GM19043 (cell line): ENCODE results near the gene TPK1.
A peak's percentile ranks its signal among the peaks of the same experiment; 100 is the strongest.
"Not testable (repeated sequence)": the region's sequence is repeated elsewhere in the genome, so short reads cannot be mapped to it uniquely, and the experiment has no call there.

ENCODE experiments used
- ATAC-seq: cut with Tn5 transposase; IDR thresholded peaks from one replicate; pipeline ENCODE4 v1.9.1; 2021; ENCODE audit warnings: low read depth; ENCODE audit not compliant: unreplicated experiment

The TPK1 gene

GRCh38 chr7:144729226-144729625 is 106.6 kb downstream of the TPK1 start:
- no peak for ATAC-seq

- ATAC-seq: no peak
Observed at GRCh38 chr7:144728551-144728950, 107.3 kb downstream of the TPK1 start.

GRCh38 chr7:144726840-144727239 is 109.0 kb downstream of the TPK1 start:
- ATAC-seq: not testable (repeated sequence)

- ATAC-seq: peak; percentile 100
Observed at GRCh38 chr7:144725070-144725469, 110.8 kb downstream of the TPK1 start.

- no peak for ATAC-seq
Observed at GRCh38 chr7:144723301-144723700, 112.6 kb downstream of the TPK1 start.

GRCh38 chr7:144720710-144721109 is 115.1 kb downstream of the TPK1 start:
- ATAC-seq: no peak

- no peak for ATAC-seq
Observed at GRCh38 chr7:144720149-144720548, 115.7 kb downstream of the TPK1 start.

- ATAC-seq: no peak
Observed at GRCh38 chr7:144717720-144718119, 118.1 kb downstream of the TPK1 start.

GRCh38 chr7:144713850-144714249 is 122.0 kb downstream of the TPK1 start:
- ATAC-seq: peak; percentile 46

DNA sequence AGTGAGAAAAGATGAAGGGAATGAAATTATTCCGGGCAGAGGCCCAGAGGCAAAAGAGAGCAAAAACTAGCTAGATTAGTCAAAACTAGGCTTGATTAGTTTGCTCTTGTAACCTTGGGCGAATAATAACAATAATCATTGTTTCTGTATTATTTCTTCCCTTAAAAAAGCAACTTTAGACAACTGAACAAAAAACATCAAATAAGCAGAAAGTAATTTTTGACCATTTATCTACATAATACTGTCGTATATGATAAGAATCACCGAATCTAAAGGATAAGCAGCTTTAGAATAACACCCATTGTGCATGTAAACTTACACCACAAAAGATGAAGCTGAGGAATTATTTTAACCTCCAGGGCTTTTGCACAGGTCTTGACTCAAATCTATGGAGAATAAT is 125.1 kb downstream of the TPK1 start:
- ATAC-seq: no peak

DNA sequence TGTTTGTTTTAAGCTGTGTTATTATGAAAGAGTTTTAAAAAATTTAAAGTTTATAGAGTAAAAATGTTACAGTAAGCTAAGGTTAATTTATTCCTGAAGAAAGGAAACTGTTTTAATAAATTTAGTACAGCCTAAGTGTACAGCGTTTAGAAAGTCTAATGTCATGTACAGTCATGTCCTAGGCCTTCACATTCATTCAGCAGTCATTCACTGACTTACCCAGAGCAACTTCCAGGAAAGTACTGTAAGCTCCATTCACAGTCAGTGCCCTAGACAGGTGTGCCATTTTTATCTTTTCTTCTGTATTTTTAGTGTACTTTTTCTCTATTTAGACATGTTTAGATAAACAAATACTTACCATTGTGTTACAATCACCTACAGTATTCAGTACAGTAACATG is 126.8 kb downstream of the TPK1 start:
- ATAC-seq: no peak

- ATAC-seq: no peak
Observed at GRCh38 chr7:144691240-144691639, 144.6 kb downstream of the TPK1 start.

DNA sequence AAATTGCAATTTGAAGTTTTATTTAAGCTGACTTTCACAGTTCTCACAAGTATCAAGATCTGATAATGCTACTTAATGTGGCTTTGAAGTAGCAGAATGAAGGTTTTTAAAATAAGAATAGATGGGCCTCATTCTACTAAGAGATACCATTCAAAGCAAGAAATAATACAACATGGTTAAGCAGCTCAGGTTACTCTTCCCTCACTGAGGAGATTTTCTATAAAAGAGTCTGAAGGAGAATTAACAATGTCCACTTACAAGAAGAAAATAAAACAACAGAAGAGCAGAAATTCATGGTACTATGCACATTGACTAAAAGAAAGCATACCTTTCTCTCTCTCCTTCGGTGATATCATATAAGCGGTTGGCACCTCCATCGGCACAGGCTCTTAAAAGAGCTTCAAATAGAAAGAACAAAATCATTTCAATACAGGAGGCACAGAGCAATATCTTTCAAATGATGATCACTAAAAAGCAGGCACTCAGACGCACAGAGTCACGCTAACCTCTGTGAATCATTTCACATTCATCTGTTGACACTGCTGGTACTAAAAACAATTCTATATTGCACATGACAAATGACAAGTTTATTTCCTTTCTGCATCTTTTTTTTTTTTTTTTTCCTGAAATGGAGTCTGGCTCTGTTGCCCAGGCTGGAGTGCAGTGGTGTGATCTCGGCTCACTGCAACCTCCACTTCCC is 153.1 kb downstream of the TPK1 start:
- no peak for ATAC-seq

- no peak for ATAC-seq
Observed at GRCh38 chr7:144676492-144676891, 159.4 kb downstream of the TPK1 start.

DNA sequence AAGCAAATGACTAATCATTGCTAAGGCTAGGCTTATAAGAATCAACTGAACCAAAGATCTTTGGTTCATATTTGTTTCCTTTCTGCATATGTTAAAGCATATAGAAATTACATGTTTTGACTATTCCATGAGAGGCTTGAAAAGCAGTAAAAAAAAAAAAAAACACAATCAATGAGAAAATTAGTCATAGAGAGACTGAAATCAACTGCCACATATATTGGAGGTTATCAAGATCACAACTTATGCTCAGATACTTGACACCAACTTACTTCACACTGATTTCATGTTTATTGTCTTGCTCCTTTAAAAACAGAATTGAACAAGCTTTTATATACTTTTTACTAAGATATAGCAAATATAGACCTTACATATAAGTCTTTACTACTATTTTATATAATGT is 161.3 kb downstream of the TPK1 start:
- ATAC-seq: no peak

DNA sequence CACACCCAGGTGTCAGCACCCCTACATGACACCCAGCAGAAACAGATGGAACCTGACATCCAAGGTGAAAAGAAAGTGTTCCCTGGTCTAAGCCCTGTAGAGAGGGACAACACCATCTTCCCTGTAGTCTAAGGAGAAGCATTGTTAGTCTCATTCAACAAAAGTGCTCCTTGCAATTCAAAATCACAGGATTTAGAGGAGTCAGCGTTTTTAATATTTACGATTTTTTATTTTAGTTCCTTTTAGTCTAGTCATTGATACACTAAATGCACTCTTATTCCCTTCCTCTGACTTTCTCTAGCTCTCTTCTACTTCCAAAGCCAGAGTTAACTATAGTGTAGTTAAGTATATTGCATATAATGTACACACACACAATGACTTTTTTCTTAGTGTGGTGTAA is 163.0 kb downstream of the TPK1 start:
- no peak for ATAC-seq

DNA sequence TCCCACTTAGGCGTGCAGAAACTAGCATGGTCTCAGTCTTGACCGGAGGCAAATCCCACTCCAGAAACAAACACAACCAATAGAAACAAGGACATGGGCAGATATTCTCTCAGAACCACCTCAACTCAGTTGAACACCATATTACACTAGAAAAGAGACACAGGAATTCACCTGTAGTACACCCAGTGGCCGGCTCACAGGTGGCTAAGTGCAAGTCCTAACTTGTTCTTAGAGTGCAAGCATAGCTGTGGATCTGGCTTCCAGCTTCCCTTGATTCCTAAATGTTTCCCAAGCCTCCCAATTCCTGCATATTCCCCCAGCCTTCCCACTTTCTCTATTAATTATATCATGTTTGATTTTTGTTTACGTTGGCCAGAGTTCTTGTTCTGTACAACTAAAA is 164.4 kb downstream of the TPK1 start:
- ATAC-seq: no peak

DNA sequence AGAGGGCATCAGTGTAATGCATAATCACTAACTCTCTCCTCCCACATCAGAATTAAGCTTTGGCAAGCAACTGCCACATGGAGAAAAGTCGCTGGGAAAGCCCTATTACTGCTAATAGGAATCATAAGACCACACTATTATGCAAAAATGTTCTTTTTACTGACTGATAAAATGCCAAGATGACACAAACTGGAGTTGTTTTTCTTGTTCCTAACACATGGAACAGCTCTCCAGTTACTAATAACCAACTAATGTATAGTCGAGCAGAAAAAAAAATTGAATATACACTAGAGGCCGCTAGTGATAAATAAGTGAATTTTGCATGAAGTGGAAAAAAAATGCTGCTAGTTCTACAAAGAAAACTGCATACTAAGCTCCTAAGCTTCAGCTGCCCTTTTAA is 165.6 kb downstream of the TPK1 start:
- ATAC-seq: no peak

DNA sequence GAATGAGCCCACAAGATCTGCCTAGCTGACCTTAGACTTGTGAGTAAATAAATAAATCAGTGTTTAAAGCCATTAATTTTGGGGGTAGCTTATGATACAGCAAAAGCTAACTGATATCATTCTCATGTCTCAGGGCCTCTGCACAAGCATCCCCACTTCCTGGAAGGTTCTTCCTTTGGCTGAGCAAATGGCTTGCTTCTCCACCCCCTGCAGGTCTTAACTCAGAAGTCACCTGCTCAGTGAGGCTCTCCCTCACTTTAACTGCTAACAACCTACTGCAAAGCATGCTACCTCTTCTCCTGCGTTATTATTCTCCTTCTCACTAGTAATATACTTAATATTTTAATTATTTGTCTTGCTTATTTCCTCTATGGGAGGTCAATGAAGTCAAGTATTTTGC is 167.3 kb downstream of the TPK1 start:
- no peak for ATAC-seq

- ATAC-seq: no peak
Observed at GRCh38 chr7:144665689-144666381, 170.0 kb downstream of the TPK1 start.

DNA sequence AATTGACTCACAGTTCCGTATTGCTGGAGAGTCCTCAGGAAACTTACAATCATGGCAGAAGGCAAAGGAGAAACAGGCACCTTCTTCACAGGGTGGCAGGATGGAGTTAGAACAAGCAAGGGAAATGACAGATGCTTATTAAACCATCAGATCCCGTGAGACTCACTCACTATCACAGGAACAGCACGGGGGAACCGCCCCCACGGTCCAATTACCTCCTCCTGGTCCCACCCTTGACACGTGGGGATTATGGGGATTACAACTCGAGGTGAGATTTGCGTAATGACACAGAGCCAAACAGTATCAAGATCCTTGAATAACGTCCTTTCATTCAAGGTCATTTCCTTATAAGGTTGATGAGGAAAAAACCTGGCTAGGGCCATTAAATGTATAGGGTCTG is 176.6 kb downstream of the TPK1 start:
- ATAC-seq: no peak

- ATAC-seq: no peak
Observed at GRCh38 chr7:144656965-144657517, 178.8 kb downstream of the TPK1 start.
